OCI-M2 (cell line): Measurements from ENCODE around the gene PADI1.
"Not testable (repeated sequence)": the region's sequence is repeated elsewhere in the genome, so short reads cannot be mapped to it uniquely, and the experiment has no call there.

Experiments
- DNase-seq: peaks from one replicate; lab custom pipeline; 2025; ENCODE audit not compliant: unreplicated experiment; lab: John Stamatoyannopoulos, UW

PADI1 gene

DNA sequence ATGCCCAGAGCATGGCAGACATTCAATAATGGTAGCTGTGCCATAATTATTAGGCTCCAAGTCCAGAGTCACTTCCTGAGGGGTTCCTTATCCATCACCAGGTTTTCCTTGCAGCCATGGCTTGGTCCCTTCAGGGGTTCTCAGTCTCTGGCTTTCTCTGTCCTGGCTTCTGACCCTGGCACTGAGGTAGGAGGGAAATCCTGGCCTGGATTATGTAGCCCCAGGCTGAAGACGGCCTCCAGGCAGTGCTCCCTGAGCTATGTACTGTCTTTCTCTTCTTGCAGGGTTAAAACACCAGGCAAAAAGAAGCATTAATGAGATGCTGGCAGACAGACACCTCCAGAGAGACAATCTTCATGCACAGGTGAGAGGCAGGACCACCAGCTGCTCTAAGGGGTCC, 34.5 kb downstream of the PADI1 start:
- DNase-seq = no peak

DNA sequence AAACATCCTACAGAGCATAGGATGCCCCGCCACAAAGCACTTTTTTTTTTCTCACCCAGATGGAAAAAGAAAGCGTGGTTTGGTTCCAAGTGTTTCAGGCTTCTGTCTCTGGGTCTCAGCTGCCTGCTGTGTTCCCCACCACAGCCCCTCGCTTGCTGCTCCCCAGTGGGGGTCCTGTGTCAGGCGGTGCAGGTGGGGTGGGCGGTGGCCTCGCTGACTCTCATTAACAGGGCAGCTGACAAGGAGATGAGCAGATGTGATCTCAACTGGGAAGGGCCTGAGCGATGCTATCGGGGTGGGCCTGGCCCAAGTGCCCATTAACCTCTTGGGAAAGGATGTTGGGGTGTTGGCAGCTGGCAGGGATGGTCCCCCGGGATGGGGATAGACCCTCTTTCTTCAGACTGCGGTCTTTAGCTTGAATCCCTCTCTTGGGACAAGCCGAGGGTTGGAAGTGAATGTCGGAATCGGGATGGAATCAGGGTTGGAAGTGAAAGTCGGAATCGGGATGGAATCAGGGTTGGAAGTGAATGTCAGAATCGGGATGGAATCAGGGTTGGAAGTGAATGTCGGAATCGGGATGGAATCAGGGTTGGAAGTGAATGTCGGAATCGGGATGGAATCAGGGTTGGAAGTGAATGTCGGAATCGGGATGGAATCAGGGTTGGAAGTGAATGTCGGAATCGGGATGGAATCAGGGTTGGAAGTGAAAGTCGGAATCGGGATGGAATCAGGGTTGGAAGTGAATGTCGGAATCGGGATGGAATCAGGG, 36.3 kb downstream of the PADI1 start:
- not testable (repeated sequence) for DNase-seq

- not testable (repeated sequence) for DNase-seq
Observed at GRCh38 chr1:17241780-17242074, 36.8 kb downstream of the PADI1 start.

DNA sequence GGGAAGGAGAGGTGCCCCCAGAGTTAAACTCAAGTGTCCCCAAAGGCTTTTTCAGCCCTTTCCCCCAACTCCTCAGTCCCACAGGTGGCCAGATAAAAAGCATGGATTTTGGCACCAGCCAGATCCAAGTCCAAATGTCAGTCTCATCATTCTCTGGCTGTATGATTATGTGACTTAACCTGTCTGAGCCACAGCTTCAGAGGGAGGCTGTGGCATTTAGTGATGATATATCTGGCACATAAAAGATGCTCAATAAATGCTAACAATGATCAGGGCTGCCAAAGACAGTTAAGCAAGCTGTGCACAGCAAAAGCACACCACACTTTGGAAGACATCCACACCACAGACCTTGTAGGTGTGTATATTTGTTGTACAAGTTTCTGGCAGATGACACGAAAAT, 38.3 kb downstream of the PADI1 start:
- no peak for DNase-seq

DNA sequence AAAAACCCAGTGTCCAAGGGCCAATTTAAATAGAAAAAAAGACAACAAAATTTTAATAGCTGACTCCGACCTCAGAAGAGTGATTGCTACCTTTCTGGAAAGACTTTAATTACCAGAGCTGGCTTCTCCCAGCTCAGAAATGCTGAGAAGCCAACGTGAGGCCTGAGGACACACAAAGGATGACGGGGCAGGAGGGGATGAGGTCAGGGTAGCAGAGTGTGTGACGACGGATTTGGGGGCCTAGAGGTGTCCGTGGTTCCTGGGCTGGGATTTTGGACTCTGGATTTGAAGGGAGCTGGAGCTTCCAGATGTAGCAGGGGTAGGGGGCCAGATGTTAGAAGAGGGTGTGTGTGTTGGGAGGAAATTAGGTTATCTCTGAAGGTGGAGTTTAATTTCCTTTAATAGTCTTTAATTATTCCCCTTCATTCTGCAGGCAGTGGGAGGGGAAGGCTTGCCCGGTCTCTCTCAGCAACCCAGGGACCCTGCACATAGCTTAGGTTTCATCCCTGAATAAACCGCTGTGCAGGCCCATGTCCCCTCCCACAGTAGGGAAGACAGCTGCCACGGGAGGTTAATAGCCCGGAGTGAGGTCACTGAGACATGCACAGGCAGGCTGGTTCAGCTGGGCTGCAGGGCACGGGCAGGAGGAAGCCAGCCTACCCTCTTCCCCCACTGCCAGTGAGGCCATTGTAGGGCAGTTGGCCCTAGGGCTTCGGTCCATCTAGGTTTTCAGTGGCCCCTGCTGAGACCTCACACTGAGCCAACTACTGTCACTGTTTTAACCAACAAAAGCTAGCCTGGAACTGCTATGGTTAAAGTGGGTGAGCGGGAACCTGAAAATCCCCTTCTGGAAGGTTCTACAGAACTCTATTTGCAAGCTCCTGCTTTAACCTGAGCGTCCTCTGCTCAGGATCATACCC, 40.2 kb downstream of the PADI1 start:
- DNase-seq = no peak

- no peak for DNase-seq
Observed at GRCh38 chr1:17245816-17246325, 40.9 kb downstream of the PADI1 start.

GRCh38 chr1:17246971-17247370, 42.0 kb downstream of the PADI1 start:
- no peak for DNase-seq

DNA sequence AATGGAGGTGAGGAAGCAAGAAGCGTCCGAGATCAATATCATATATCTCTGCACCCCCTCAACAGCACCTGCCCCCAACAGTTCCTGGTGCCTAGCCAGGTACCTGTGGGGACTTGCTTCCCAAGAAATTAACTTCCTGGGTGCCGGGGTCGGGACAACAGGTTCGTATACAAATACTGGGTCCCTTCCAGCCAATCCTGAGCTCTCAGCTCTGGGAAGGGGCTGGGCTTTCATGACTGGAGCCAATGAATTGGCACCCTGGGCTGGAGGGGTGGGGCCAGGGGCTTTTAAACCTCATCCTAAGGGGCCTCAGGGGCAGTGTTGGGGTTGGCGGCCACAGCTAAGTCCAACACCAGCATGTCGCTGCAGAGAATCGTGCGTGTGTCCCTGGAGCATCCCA, 43.9 kb downstream of the PADI1 start, which contains the start of gene PADI3:
Gene PADI3 (plus strand): TSS at position 318 of the 400 bp plus-strand sequence. CDS start 40 bp downstream, at position 358.
- no peak for DNase-seq

DNA sequence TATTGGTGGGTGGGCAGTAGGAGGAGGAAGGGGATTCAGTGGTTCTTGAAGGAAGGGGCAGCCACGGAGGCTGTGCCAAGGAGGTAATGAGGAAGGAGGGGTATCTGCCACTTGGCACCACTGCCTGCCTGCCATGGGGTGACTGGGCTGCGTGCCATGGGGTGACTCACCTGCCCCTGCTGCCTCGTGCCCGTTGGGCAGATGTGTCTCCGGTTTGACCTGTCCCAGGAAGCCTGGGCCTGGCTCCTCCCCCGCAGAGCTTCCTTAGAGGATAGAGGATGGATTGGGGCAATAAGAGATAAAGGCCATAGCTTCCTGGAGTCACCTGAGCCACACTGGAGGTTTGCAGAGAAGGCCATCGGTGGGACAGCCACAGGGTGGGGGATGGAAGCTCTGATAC, 45.7 kb downstream of the PADI1 start:
- no peak for DNase-seq

- DNase-seq = no peak
Observed at GRCh38 chr1:17251246-17251645, 46.3 kb downstream of the PADI1 start.

DNA sequence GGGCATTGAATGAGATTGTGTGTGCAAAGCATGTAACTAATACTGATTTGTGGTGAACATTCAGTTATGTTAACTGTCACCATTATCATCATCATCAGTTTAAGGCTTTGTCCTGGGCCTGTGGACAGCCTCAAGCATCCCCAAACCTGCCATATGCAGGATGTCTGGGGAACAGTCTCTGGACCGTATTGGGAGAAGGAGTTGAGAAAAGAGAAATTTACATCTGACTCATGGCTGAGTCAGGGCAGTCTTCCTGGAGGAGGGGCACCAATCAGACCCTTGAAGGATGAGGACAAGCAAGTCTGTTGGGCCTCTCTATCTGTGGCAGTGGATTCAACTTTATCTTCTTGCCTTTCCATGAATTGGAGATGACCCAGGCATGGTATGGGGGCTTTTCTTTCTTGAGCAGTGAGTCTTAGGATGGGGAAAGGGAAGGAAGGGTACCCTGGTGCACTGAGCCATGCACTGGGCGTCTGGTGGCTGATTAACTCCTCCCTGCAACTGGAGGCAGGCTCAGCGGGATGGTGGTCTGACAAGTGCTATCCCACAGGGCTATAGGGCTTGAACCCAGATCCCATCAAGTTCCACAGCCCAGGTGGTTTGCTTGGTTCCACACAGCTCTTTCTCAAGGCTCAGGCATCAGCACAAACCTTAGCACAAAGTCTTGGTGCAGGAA, 46.9 kb downstream of the PADI1 start:
- DNase-seq = no peak

DNA sequence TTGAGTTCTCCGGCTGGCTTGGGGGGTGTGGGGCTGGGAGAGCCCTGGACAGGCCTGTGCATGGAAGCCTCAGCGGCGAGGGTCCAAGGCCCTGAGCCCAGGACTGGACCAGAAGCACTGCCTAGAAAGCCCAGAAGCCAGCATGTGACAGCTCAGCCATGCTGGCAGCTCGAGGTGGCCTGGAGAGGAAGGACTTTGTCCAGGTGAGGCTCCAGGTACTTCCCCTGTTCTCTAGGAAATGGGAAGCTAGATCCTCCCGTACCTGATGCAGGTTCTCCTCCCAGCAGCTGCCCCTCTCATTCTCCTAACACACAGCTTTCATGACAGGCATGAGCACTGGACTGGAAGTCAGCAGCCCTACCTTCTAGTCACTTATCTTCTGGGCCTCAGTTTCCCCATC, 50.4 kb downstream of the PADI1 start:
- DNase-seq = no peak

DNA sequence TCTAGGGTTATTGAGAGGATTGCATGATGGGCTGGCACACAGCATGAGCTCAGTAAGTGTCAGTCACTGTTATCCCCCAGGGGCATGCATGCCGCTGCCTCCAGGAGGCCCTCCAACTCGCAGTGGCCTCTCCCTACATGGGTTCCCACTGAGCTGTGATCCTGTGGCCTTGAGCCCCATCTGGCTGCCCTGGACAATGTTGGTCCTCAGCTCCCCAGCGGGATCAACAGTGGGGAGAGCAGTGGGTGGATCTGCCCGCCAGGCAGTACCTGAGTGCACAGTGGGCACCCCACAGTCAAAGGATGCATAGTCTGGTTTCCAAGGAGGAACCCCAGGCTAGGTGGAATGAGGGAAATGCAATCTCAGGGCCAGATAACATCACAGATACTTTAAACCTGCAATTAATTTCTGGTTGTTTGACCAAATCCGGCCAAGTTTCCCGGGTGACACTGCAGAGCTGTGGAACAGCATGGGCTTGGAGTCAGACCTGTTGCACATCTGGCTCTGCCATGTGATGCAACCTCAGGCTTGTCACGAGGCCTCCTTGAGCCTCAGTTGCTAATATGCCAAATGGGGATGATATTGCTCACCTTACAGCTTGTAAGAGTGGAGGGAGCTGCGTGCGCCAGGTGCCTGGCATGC, 53.3 kb downstream of the PADI1 start:
- no peak for DNase-seq

DNA sequence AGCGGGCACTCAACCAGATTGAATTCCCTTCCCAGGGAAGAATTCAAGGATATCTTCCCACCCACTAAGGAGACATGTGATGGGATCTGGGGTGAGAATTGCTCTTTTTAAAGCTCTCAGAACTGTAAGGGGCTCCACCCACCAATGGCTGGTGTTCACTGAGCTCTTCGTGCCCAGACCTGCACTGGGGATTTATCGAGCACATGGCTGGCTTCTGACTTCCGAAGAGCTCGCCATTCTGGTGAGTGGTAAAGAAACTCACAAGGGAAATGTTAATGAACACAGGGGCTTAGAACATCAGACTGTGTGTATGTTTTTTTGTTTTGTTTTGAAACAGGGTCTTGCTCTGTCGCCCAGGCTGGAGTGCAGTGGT, 53.8 kb downstream of the PADI1 start:
- no peak for DNase-seq

DNA sequence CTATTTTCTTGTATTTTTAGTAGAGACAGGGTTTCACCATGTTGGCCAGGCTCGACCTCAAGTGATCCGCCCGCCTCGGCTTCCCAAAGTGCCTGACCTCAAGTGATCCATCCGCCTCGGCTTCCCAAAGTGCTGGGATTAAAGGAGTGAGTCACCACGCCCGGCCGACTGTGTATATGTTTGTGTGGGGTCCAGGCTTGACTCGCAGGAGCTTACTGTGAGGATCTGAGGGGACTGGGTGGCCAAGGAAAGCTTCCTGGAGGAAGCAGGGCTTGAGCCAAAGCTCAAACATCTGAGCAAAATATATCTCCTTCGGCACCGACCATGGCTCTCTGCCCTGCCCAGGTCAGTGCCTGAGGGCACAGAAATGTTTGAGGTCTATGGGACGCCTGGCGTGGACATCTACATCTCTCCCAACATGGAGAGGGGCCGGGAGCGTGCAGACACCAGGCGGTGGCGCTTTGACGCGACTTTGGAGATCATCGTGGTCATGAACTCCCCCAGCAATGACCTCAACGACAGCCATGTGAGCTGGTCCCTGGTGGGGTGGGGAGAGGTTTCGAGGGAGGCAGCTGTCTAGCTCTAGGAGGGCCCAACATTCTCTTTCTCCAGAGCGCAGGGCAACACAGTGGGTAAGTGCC, 54.4 kb downstream of the PADI1 start:
- DNase-seq = no peak

GRCh38 chr1:17260264-17260663, 55.3 kb downstream of the PADI1 start:
- no peak for DNase-seq

DNA sequence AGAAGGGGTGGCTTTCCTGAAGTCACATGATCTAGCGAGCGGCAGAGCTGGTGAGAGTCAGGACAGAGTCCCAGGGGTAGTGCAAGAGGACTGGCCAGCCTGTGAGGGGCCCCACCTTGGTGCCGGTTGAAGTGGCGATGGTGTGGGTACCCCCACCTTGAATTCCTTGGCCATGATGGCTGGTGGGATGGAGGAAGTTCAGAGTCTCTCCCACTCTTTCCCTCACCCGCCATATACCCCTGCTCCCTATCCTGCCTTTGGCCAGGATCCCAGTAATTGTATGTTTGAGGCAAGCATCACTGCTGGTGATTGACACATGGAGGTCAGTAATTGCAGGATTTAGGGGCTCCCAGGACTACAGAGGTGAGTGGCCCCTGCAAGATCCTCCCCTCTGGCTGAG, 55.8 kb downstream of the PADI1 start:
- no peak for DNase-seq

GRCh38 chr1:17263936-17264335, 59.0 kb downstream of the PADI1 start:
- no peak for DNase-seq

- no peak for DNase-seq
Observed at GRCh38 chr1:17264470-17264869, 59.5 kb downstream of the PADI1 start.

GRCh38 chr1:17265162-17265561, 60.2 kb downstream of the PADI1 start:
- no peak for DNase-seq

DNA sequence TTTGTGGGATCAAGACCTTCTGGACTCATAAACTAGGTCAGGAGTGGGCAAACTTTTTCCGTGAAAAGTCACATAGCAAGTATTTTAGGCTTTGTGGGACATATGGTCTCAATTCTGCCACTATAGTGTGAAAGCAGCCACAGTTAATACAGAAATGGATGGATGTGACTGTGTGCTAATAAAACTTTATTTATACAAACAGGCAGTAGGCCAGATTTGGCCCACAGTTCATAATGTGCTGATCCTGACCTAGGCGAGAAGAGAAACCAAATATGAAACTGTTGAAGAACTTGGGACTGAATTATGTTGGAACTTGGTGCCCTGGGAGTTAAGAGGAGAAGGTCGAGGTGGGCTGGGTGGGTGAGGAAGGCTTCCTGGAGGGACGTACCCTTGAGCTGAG, 61.0 kb downstream of the PADI1 start:
- no peak for DNase-seq
